Measurements from ENCODE around the gene NFAM1.

Gene NFAM1

GRCh38 chr22:42361523-42361922 lies 70.7 kb downstream of the NFAM1 start:
- TF ChIP-seq CTCF (IDR thresholded peaks at IDR 0.05; ENCODE audit: low read depth, low read length), result no peak
- H3K4me3 ChIP-seq (replicated peaks in 1 of 2; ENCODE audit: low read depth in 2 of 2, low read length in 2 of 2), result no peak overlapping the region
- no peak for DNase-seq (ENCODE audit: low read depth in 2 of 2)

- TF ChIP-seq CTCF (IDR thresholded peaks at IDR 0.05; ENCODE audit: low read depth, low read length), result no peak
- no peak for DNase-seq (ENCODE audit: low read depth in 2 of 2)
- no peak overlapping the region for H3K4me3 ChIP-seq (replicated peaks in 1 of 2; ENCODE audit: low read depth in 2 of 2, low read length in 2 of 2)
Observed at GRCh38 chr22:42360348-42360747, 71.9 kb downstream of the NFAM1 start.

- no peak overlapping the region for H3K4me3 ChIP-seq (replicated peaks in 1 of 2; ENCODE audit: low read depth in 2 of 2, low read length in 2 of 2)
- TF ChIP-seq CTCF (IDR thresholded peaks at IDR 0.05; ENCODE audit: low read depth, low read length), result no peak
- DNase-seq (ENCODE audit: low read depth in 2 of 2), result no peak
Observed at GRCh38 chr22:42358643-42359558, 73.3 kb downstream of the NFAM1 start.

- H3K4me3 ChIP-seq (replicated peaks in 1 of 2; ENCODE audit: low read depth in 2 of 2, low read length in 2 of 2), result no peak overlapping the region
- no peak for TF ChIP-seq CTCF (IDR thresholded peaks at IDR 0.05; ENCODE audit: low read depth, low read length)
Observed at GRCh38 chr22:42357634-42358296, 74.4 kb downstream of the NFAM1 start.

GRCh38 chr22:42357221-42357620 lies 75.0 kb downstream of the NFAM1 start:
- no peak for DNase-seq (ENCODE audit: low read depth in 2 of 2)
- no peak overlapping the region for H3K4me3 ChIP-seq (replicated peaks in 1 of 2; ENCODE audit: low read depth in 2 of 2, low read length in 2 of 2)
- no peak for TF ChIP-seq CTCF (IDR thresholded peaks at IDR 0.05; ENCODE audit: low read depth, low read length)

More at GRCh38 chr22:42357634-42358296, 74.4 kb downstream of the NFAM1 start:
- DNase-seq (ENCODE audit: low read depth in 2 of 2), result no peak

- DNase-seq (ENCODE audit: low read depth in 2 of 2), result no peak
- H3K4me3 ChIP-seq (replicated peaks in 1 of 2; ENCODE audit: low read depth in 2 of 2, low read length in 2 of 2), result no peak overlapping the region
- TF ChIP-seq CTCF (IDR thresholded peaks at IDR 0.05; ENCODE audit: low read depth, low read length), result no peak
Observed at GRCh38 chr22:42356533-42356932, 75.7 kb downstream of the NFAM1 start.

Measured in cardiac fibroblast (primary cell).